Caco-2 (cell line): ENCODE data around the gene CST4. TPM values are rescaled to one million over a fixed set of nuclear protein-coding genes. Genes with fewer than 3 reads are reported as not detected.
A peak's percentile ranks its signal among the peaks of the same experiment; 100 is the strongest.
"Not testable (repeated sequence)": the region's sequence is repeated elsewhere in the genome, so short reads cannot be mapped to it uniquely, and the experiment has no call there.

Experiments
- Bru-seq: library from RNA; stranded (reverse); fragments of 400-500 nt; gene quantifications from one replicate; lab custom pipeline; 2021; lab: Mats Ljungman, UMichigan
- BruChase-seq, 2 experiments: library from RNA; stranded (reverse); fragments of 400-500 nt; gene quantifications; one replicate each; lab custom pipeline; 2021; lab: Mats Ljungman, UMichigan
- BruUV-seq: library from RNA; stranded (reverse); fragments of 400-500 nt; replicated peaks from 2 replicates; lab custom pipeline; 2021; lab: Mats Ljungman, UMichigan
- CTCF ChIA-PET: fragments of 300-600 bp; sonication (Branson Sonifier 250); formaldehyde crosslinking; loops from one replicate; lab custom pipeline; 2022; ENCODE audit warnings: antibody characterized with exemption; lab: Charles Lee
- POLR2A ChIA-PET: fragments of 300-600 bp; sonication (Branson Sonifier 250); formaldehyde crosslinking; loops from one replicate; lab custom pipeline; 2022; ENCODE audit warnings: antibody characterized with exemption; lab: Charles Lee
- DNase-seq, 2 experiments: peaks; one replicate each; pipeline versions ENCODE4 v3.0.0 to v3.0.0-alpha.2; 2020 to 2022
- H3K27me3 ChIP-seq: replicated peaks from 2 replicates; pipeline ENCODE4 v1.6.0; 2011; ENCODE audit warnings: low read length; ENCODE audit not compliant: control insufficient read depth, insufficient read depth
- H3K36me3 ChIP-seq: 2 replicates; pipeline ENCODE4 v1.5.1; 2011; ENCODE audit warnings: low read length; ENCODE audit not compliant: control insufficient read depth, insufficient read depth
- H3K4me1 ChIP-seq: fragments of 250-450 bp; sonication (Bioruptor Pico); 2 replicates; pipeline ENCODE4 v1.5.1; 2020; ENCODE audit warnings: mild to moderate bottlenecking
- H3K4me3 ChIP-seq: 2 replicates; pipeline ENCODE4 v1.5.1; 2011; ENCODE audit warnings: low read depth, mild to moderate bottlenecking, control low read depth, low read length
- H3K9me3 ChIP-seq: fragments of 250-450 bp; sonication (Bioruptor Pico); 2 replicates; pipeline ENCODE4 v1.5.1; 2020; ENCODE audit warnings: mild to moderate bottlenecking, moderate library complexity
- H3K27ac Mint-ChIP-seq: one replicate; pipeline ENCODE4 v1.8.0; 2022; ENCODE audit warnings: mixed read lengths; ENCODE audit not compliant: unreplicated experiment
- H3K27me3 Mint-ChIP-seq: one replicate; pipeline ENCODE4 v1.8.0; 2022; ENCODE audit warnings: mixed read lengths; ENCODE audit not compliant: insufficient read depth, unreplicated experiment
- H3K36me3 Mint-ChIP-seq: one replicate; pipeline ENCODE4 v1.8.0; 2022; ENCODE audit warnings: mild to moderate bottlenecking, mixed read lengths; ENCODE audit not compliant: insufficient read depth, unreplicated experiment
- H3K4me1 Mint-ChIP-seq: one replicate; pipeline ENCODE4 v1.8.0; 2022; ENCODE audit warnings: low read depth, mixed read lengths; ENCODE audit not compliant: unreplicated experiment
- H3K4me3 Mint-ChIP-seq: one replicate; pipeline ENCODE4 v1.8.0; 2022; ENCODE audit warnings: mild to moderate bottlenecking, moderate library complexity, mixed read lengths; ENCODE audit not compliant: unreplicated experiment
- H3K9me3 Mint-ChIP-seq: one replicate; pipeline ENCODE4 v1.8.0; 2022; ENCODE audit warnings: mixed read lengths; ENCODE audit not compliant: unreplicated experiment
- intact Hi-C: fragments of 100-400 bp; cut with micrococcal nuclease; formaldehyde crosslinking; loops from one replicate; pipeline ENCODE4 v1.10.0; 2022; ENCODE audit not compliant: unreplicated experiment
- long read RNA-seq: library from polyadenylated mRNA; stranded (forward); transcript quantifications from one replicate; pipeline ENCODE4 v2.0.0, GENCODE V29; 2022
- total RNA-seq: library from RNA; stranded (reverse); gene quantifications from 2 replicates; pipeline ENCODE4 v1.2.3, GENCODE V29; 2022

Gene CST4, protein sequence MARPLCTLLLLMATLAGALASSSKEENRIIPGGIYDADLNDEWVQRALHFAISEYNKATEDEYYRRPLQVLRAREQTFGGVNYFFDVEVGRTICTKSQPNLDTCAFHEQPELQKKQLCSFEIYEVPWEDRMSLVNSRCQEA
- total RNA-seq (2.7 and 4.2 TPM in 2 replicates), Bru-seq, nascent RNA (percentile 34 among the genes with signal in this experiment), BruChase-seq, experiment 1, labeled RNA remaining after a 2-hour chase (percentile 11 among the genes with signal in this experiment), BruChase-seq, experiment 2, labeled RNA remaining after a 6-hour chase (percentile 28 among the genes with signal in this experiment)
- long read RNA-seq, partial matches to known transcripts, result 0 of 1 reads
- long read RNA-seq, other reads (novel, unspliced or antisense), result 1 of 1 reads

DNA sequence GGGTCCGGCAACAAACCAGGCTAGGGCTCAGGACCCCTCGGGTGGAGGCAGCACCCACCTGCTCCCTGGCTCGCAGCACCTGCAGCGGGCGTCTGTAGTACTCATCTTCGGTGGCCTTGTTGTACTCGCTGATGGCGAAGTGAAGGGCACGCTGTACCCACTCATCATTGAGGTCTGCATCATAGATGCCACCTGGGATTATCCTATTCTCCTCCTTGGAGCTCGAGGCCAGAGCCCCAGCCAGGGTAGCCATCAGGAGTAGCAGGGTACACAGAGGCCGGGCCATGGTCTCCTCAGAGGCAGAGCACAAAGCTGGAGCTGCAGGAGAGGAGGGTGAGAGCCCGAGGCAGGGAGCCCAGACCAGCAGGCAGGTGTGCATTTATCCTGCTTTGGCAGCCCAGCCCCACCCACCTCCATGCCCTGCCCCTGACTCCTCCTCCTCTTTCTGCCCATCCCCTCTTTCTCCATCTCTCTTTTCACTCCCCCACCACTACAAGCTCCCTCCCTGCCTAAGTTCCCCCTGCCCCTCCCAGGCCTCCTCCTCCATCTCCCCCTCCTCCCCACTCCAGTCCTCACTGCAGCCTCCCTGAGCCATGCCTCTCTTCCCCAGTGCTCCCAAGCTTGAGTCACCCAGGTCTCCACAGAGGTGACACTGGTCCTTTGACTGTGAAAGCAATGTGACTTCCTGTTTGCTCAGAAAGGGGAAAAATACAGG lies at the start of gene CST4:
TSS of gene CST4 (minus strand) at position 355 of the 715 bp plus-strand sequence. CDS start at position 286, 69 bp downstream.
- BruUV-seq, H3K4me3 ChIP-seq, H3K36me3 ChIP-seq, intact Hi-C loops, H3K9me3 Mint-ChIP-seq, H3K27ac Mint-ChIP-seq, H3K27me3 Mint-ChIP-seq, POLR2A ChIA-PET, H3K27me3 ChIP-seq, H3K9me3 ChIP-seq, DNase-seq: not testable (repeated sequence)
- H3K4me3 Mint-ChIP-seq, result peak within 1 kb of the TSS; percentile 24
- H3K4me1 ChIP-seq, result peaks cover 18% of the 10 kb centered on the region
- peaks cover 27% of the 10 kb centered on the region for H3K4me1 Mint-ChIP-seq
- CTCF ChIA-PET, result interaction anchor here (0.6 kb wide), 1 partner anchor 20 kb away, joined by 3 read pairs; no protein-coding TSS in a partner anchor
- peaks cover 12% of the 10 kb centered on the region for H3K36me3 Mint-ChIP-seq

DNA sequence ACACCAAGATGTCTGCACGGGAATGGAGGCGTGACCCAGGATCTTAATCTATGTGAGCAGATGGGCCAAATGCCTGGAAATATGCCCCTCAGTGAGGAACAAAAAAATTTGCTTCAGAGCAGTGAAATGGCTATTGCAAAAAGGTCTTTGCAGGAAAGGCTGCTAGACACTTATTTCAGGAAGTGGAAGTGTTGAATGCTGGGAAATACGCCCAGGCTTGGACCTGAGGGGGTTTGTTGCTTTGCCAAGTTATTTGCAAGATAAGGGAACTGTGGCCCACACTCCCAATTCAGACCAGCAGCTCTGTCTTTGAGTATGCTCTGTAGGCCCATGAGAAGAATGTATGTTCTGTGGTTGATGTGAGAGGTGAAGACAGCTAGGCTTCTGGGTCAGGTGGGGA lies 46.6 kb upstream of the CST4 start:
- H3K4me3 ChIP-seq, CTCF ChIA-PET, H3K9me3 ChIP-seq, H3K36me3 Mint-ChIP-seq, POLR2A ChIA-PET, intact Hi-C loops, H3K27me3 Mint-ChIP-seq, H3K27ac Mint-ChIP-seq, H3K36me3 ChIP-seq, H3K4me3 Mint-ChIP-seq, H3K27me3 ChIP-seq, H3K4me1 ChIP-seq, BruUV-seq, H3K9me3 Mint-ChIP-seq, DNase-seq: not testable (repeated sequence)
- H3K4me1 Mint-ChIP-seq, result peaks cover 11% of the 10 kb centered on the region

DNA sequence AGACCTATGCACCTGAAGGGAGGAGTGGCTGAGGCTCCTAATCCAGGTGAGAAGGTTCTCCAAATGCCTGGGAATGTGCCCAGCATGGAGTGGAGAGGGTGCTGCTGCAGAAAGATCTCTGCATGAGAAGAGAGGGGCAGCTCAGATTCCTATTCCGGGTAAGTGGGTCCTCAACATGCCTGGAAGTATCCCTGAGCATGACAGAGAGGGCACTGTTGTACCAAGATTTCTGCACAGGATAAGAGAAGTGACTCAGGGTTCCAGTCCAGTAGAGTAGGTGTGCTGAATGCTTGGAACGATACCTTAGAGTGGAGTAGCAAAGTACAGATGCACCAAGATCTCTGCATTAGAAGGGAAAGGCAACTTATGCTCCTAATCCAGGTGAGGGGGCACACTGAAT lies 46.1 kb upstream of the CST4 start:
- H3K9me3 Mint-ChIP-seq, H3K27me3 ChIP-seq, H3K4me3 ChIP-seq, intact Hi-C loops, POLR2A ChIA-PET, H3K4me3 Mint-ChIP-seq, H3K36me3 Mint-ChIP-seq, H3K36me3 ChIP-seq, H3K4me1 Mint-ChIP-seq, DNase-seq, H3K9me3 ChIP-seq, CTCF ChIA-PET, H3K27ac Mint-ChIP-seq, H3K4me1 ChIP-seq, H3K27me3 Mint-ChIP-seq, BruUV-seq: not testable (repeated sequence)

DNA sequence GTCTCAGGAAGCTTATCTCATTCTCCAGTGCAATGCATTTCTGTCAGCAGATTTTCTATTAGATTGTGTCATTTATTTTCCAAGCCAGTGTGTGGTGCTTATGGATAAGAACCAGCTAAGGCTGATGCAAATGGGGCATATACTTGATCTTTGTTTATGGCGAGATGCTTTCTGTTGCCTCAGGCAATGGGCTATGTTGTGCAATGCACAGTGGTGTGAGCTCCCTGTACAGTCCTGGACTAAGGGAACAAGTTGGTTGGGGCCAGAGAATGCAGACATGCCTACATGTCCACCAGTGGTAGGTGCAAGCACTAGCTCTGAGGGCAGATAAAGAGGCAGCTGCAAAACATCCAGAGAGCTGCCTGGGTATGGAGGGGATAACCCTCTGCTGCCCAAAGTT lies 45.6 kb upstream of the CST4 start:
- H3K9me3 ChIP-seq, intact Hi-C loops, POLR2A ChIA-PET, H3K4me3 ChIP-seq, H3K4me1 ChIP-seq, H3K27me3 Mint-ChIP-seq, H3K4me1 Mint-ChIP-seq, BruUV-seq, DNase-seq, H3K4me3 Mint-ChIP-seq, CTCF ChIA-PET, H3K9me3 Mint-ChIP-seq, H3K27me3 ChIP-seq, H3K36me3 Mint-ChIP-seq, H3K27ac Mint-ChIP-seq, H3K36me3 ChIP-seq: not testable (repeated sequence)
